Measurements from ENCODE around the gene PKP3. TPM values are rescaled to one million over a fixed set of nuclear protein-coding genes. Genes with fewer than 3 reads are reported as not detected.

PKP3 gene
- total RNA-seq, 2 experiments from 2014 or later = not detected

GRCh38 chr11:383431-383830, 10.6 kb upstream of the PKP3 start:
- H3K4me3 ChIP-seq (ENCODE audit: low read depth, low read length, poor library complexity, severe bottlenecking) = no peak overlapping the region

GRCh38 chr11:384511-384910, 9.5 kb upstream of the PKP3 start:
- Histone ChIP-seq H3K4me1 (ENCODE audit: insufficient read depth, low read length, poor library complexity, severe bottlenecking) (no peaks in the 10 kb centered on the region), H3K9me2 (ENCODE audit: insufficient read depth, low read length) (no peaks in the 10 kb centered on the region), H2AFZ (ENCODE audit: low read length) (no peak overlapping the region), H3K36me3 (ENCODE audit: insufficient read depth, low read length) (no peaks in the 10 kb centered on the region), H3K79me2 (ENCODE audit: insufficient read depth, low read depth, low read length) (no peaks in the 10 kb centered on the region), H3K27ac (ENCODE audit: low read depth, low read length, poor library complexity, severe bottlenecking) (no peak overlapping the region), H3K4me3 (ENCODE audit: low read depth, low read length, poor library complexity, severe bottlenecking) (no peak overlapping the region), H4K20me1 (ENCODE audit: insufficient read depth, low read length) (no peaks in the 10 kb centered on the region), H3K9me3 (ENCODE audit: low read length) (no peaks in the 10 kb centered on the region), H3K4me2 (ENCODE audit: low read length) (no peak overlapping the region)
- ChIA-PET CTCF (ENCODE audit: unreplicated experiment) (no interaction called here), POLR2A (no interaction called here)
- no peak for DNase-seq (ENCODE audit: low spot score)
- intact Hi-C loops (cut with micrococcal nuclease; ENCODE audit: unreplicated experiment) = no loop called here
- TF ChIP-seq EZH2phosphoT487 (IDR thresholded peaks at IDR 0.05; ENCODE audit: borderline replicate concordance, low read depth, low read length) (no peak), CTCF (conservative IDR thresholded peaks at IDR 0.05; ENCODE audit: low read length) (no peak)
- BruUV-seq (replicated peaks) = no TSS peak

More at GRCh38 chr11:383431-383830, 10.6 kb upstream of the PKP3 start:
- no peaks in the 10 kb centered on the region for H3K36me3 ChIP-seq (ENCODE audit: insufficient read depth, low read length)
- H3K4me1 ChIP-seq (ENCODE audit: insufficient read depth, low read length, poor library complexity, severe bottlenecking) = no peaks in the 10 kb centered on the region
- H3K27ac ChIP-seq (ENCODE audit: low read depth, low read length, poor library complexity, severe bottlenecking) = no peak overlapping the region
- H2AFZ ChIP-seq (ENCODE audit: low read length) = no peak overlapping the region
- CTCF ChIA-PET (ENCODE audit: unreplicated experiment) = no interaction called here
- POLR2A ChIA-PET = no interaction called here
- TF ChIP-seq CTCF (conservative IDR thresholded peaks at IDR 0.05; ENCODE audit: low read length) = no peak
- no peak for TF ChIP-seq EZH2phosphoT487 (IDR thresholded peaks at IDR 0.05; ENCODE audit: borderline replicate concordance, low read depth, low read length)
- no peaks in the 10 kb centered on the region for H3K9me2 ChIP-seq (ENCODE audit: insufficient read depth, low read length)
- intact Hi-C loops (cut with micrococcal nuclease; ENCODE audit: unreplicated experiment) = no loop called here
- DNase-seq (ENCODE audit: low spot score) = no peak
- BruUV-seq (replicated peaks) = no TSS peak
- no peaks in the 10 kb centered on the region for H3K9me3 ChIP-seq (ENCODE audit: low read length)
- H3K4me2 ChIP-seq (ENCODE audit: low read length) = no peak overlapping the region
- no peaks in the 10 kb centered on the region for H4K20me1 ChIP-seq (ENCODE audit: insufficient read depth, low read length)
- H3K79me2 ChIP-seq (ENCODE audit: insufficient read depth, low read depth, low read length) = no peaks in the 10 kb centered on the region

GRCh38 chr11:385594-386351, 8.2 kb upstream of the PKP3 start:
- H3K79me2 ChIP-seq (ENCODE audit: insufficient read depth, low read depth, low read length) = no peaks in the 10 kb centered on the region
- POLR2A ChIA-PET = no interaction called here
- no peak overlapping the region for H3K4me2 ChIP-seq (ENCODE audit: low read length)
- intact Hi-C loops (cut with micrococcal nuclease; ENCODE audit: unreplicated experiment) = no loop called here
- no peak for DNase-seq (ENCODE audit: low spot score)
- no peaks in the 10 kb centered on the region for H3K9me3 ChIP-seq (ENCODE audit: low read length)
- no TSS peak for BruUV-seq (replicated peaks)
- H3K36me3 ChIP-seq (ENCODE audit: insufficient read depth, low read length) = no peaks in the 10 kb centered on the region
- H3K27ac ChIP-seq (ENCODE audit: low read depth, low read length, poor library complexity, severe bottlenecking) = no peak overlapping the region
- H3K9me2 ChIP-seq (ENCODE audit: insufficient read depth, low read length) = no peaks in the 10 kb centered on the region
- H3K4me3 ChIP-seq (ENCODE audit: low read depth, low read length, poor library complexity, severe bottlenecking) = no peak overlapping the region
- H2AFZ ChIP-seq (ENCODE audit: low read length) = no peak overlapping the region
- CTCF ChIA-PET (ENCODE audit: unreplicated experiment) = no interaction called here
- H4K20me1 ChIP-seq (ENCODE audit: insufficient read depth, low read length) = no peaks in the 10 kb centered on the region
- H3K4me1 ChIP-seq (ENCODE audit: insufficient read depth, low read length, poor library complexity, severe bottlenecking) = no peaks in the 10 kb centered on the region
- TF ChIP-seq EZH2phosphoT487 (IDR thresholded peaks at IDR 0.05; ENCODE audit: borderline replicate concordance, low read depth, low read length) (no peak), CTCF (conservative IDR thresholded peaks at IDR 0.05; ENCODE audit: low read length) (no peak)
